Adrenal gland (tissue), 12 donors: ENCODE data around the gene ADRB1. TPM values are rescaled to one million over a fixed set of nuclear protein-coding genes. Genes with fewer than 3 reads are reported as not detected.

ENCODE experiments used
- DNase-seq, 7 donors: peaks; one replicate each; pipeline ENCODE4 v3.0.0-alpha.2; 2019 to 2020
- H3K27ac ChIP-seq, 5 donors: fragments of 200-600 bp; sonication (generic) in 4 of 5; 1 replicate in 3 of 5; 2 replicates in 2 of 5; pipeline versions ENCODE4 v1.5.1 to v1.8.0; 2016 to 2020; ENCODE audit warnings: mild to moderate bottlenecking in 1 of 5
- H3K27me3 ChIP-seq: fragments of 200-600 bp; 2 replicates; pipeline ENCODE4 v1.8.0; 2021
- H3K36me3 ChIP-seq, 2 donors: fragments of 200-600 bp; replicated peaks in 1 of 2; 1 replicate in 1 of 2; 2 replicates in 1 of 2; pipeline versions ENCODE4 v1.5.1 to v1.8.0; 2018 to 2022
- H3K4me1 ChIP-seq, 2 donors: fragments of 200-600 bp; replicated peaks in 1 of 2; 1 replicate in 1 of 2; 2 replicates in 1 of 2; pipeline versions ENCODE4 v1.5.1 to v1.8.0; 2018 to 2021
- H3K4me3 ChIP-seq, 4 donors: fragments of 200-600 bp; sonication (generic) in 3 of 4; one replicate each; pipeline ENCODE4 v1.5.1; 2016 to 2018
- H3K9me3 ChIP-seq, 3 donors: fragments of 200-600 bp; sonication (generic) in 1 of 3; replicated peaks in 1 of 3; 1 replicate in 2 of 3; 2 replicates in 1 of 3; pipeline versions ENCODE4 v1.5.1 to v1.8.0; 2016 to 2021
- POLR2A ChIP-seq, 2 donors: fragments of 450-650 bp; IDR thresholded peaks; one replicate each; pipeline ENCODE4 v1.6.1; 2017; ENCODE audit warnings: antibody characterized with exemption in 2 of 2, mild to moderate bottlenecking in 2 of 2, moderate library complexity in 1 of 2
- WGBS, 4 donors: extraction: QIAGEN DNeasy Blood & Tissue Kit in 2 of 4; methylation state at CpG; one replicate each; pipeline versions ENCODE4 v1.1.5 to v1.1.7; 2013 to 2017; 5-methylcytosine and 5-hydroxymethylcytosine counted together
- intact Hi-C, 2 donors: fragments of 100-400 bp; cut with DNase I; formaldehyde crosslinking; loops; one replicate each; pipeline versions ENCODE4 v1.14.1 to v1.15.0; 2022 to 2023
- polyA plus RNA-seq, 3 donors: library from polyadenylated mRNA; stranded (reverse); fragments of 200-250 nt in 2 of 3; fragments of 350-450 nt in 1 of 3; fragmentation: Illumina TruSeq in 1 of 3; extraction: RNeasy Lipid Tissue Mini Kit (QIAGEN cat#74804) in 1 of 3; gene quantifications; one replicate each; pipeline ENCODE4 v1.2.3, GENCODE V29; 2013 to 2014
- total RNA-seq, 9 donors: library from RNA; depleted of rRNA in 4 of 9; stranded (reverse); fragments of >200 nt in 4 of 9; fragments of 120-200 nt in 1 of 9; fragmentation: NEBNext Ultra II Directional in 1 of 9; extraction: Animal tissue kit (Norgen Biotek cat#: 25700) in 1 of 9; gene quantifications; one replicate each; pipeline versions ENCODE4 v1.1.0 to v1.2.4, GENCODE V29; 2013 to 2023
- TF ChIP-seq, protein P1 (sequence below), 6 experiments: fragments of 450-650 bp in 4 of 6; fragments of 200-600 bp in 2 of 6; sonication (generic) in 1 of 6; IDR thresholded peaks; 1 replicate in 5 of 6; 2 replicates in 1 of 6; pipeline versions ENCODE4 v1.5.1 to v1.8.0; 2016 to 2021; ENCODE audit warnings: antibody characterized with exemption in 6 of 6, mild to moderate bottlenecking in 2 of 6, moderate library complexity in 1 of 6
- donor health status: healthy with polysubstance abuse.
- donor health status: Bipolar disorder and iron deficiency.
- donor health status: DM: yes; HTN: yes; CAD: no.
- donor health status: DM: no; HTN: no; CAD: no.
- donor health status: DM: no; HTN: no; CAD: no.
- donor health status: DM: yes; HTN: yes; CAD: no.

The ADRB1 gene
- total and polyA plus RNA-seq, 12 donors: 0.13 to 0.78 (median 0.26) TPM; not detected in 3

DNA sequence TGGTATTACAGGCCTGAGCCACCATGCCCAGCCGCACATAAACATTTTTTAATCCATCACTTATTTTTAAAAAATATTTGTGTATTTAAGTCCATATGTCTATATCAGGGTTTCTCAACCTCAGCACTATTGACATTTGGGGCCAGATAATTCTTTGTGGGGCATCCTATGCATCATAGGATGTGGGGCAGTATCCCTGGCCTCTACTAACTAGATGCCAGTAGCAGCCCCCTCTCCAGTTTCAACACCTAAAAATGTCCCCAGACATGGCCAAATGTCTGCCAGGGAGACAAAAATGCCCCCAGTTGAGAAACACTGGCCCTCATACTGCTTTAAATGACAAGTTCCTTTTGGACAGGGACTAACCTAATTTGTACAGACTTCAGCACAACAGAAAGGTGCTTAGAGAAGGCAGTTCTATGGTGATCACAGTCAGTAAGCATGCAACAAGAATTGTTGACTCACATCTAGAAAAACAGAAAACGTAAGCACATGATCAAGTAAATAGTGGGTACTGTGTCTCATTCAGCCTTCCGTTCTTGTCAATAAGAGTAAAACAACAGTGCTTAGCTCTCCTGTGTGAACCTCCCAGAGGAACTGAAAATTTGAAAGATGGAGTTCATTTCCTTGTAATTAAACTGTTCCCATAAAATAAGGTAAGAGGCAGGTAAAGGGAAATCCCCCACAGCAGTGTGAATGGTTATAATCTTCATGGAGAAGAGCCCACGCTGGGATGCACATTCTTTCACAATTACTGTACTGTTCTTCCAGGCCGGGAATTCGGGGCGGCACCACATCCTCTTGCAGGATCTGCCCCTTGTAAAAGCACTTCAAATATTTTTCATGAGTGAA is 17.3 kb upstream of the ADRB1 start:
- no peaks in the 10 kb centered on the region for H3K9me3 ChIP-seq
- intact Hi-C loops: no loop called here
- DNase-seq: no peak
- TF ChIP-seq POLR2A (IDR thresholded peaks at IDR 0.05): no peak
- TF ChIP-seq, protein P1, sequence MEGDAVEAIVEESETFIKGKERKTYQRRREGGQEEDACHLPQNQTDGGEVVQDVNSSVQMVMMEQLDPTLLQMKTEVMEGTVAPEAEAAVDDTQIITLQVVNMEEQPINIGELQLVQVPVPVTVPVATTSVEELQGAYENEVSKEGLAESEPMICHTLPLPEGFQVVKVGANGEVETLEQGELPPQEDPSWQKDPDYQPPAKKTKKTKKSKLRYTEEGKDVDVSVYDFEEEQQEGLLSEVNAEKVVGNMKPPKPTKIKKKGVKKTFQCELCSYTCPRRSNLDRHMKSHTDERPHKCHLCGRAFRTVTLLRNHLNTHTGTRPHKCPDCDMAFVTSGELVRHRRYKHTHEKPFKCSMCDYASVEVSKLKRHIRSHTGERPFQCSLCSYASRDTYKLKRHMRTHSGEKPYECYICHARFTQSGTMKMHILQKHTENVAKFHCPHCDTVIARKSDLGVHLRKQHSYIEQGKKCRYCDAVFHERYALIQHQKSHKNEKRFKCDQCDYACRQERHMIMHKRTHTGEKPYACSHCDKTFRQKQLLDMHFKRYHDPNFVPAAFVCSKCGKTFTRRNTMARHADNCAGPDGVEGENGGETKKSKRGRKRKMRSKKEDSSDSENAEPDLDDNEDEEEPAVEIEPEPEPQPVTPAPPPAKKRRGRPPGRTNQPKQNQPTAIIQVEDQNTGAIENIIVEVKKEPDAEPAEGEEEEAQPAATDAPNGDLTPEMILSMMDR (IDR thresholded peaks at IDR 0.05): no peak
- H3K36me3 ChIP-seq: no peaks in the 10 kb centered on the region
- no peak overlapping the region for H3K4me3 ChIP-seq
- peaks cover 0 to 6% of the 10 kb centered on the region in 2 donors for H3K4me1 ChIP-seq
- H3K27ac ChIP-seq: no peak overlapping the region
- WGBS, 4 donors: 84 to 88% (median 85%) methylated on average over 7 of the region's 7 CpGs
- no peaks in the 10 kb centered on the region for H3K27me3 ChIP-seq

DNA sequence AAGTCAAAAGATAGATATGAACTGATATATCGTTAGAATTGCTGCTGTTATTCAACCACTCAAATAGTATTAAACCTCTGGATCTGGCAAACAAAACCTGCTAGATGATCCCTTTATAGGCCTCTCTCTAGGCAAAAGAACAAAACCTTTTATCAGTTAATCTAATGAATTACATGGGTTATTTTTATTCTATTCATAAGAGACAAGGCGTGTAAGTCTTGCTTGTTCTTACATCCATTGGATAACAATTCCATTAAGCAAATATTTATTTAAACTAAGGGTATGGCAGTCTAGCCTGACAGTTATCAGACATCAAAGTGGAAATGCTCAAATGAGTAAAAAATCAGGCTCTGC is 16.6 kb upstream of the ADRB1 start:
- Histone ChIP-seq H3K27ac (no peak overlapping the region), H3K36me3 (no peaks in the 10 kb centered on the region), H3K4me3 (no peak overlapping the region), H3K9me3 (no peaks in the 10 kb centered on the region), H3K27me3 (no peaks in the 10 kb centered on the region), H3K4me1 (peaks cover 0 to 6% of the 10 kb centered on the region in 2 donors)
- DNase-seq: no peak
- TF ChIP-seq, protein P1 (IDR thresholded peaks at IDR 0.05): no peak
- 66 to 77% (median 71%) methylated on average over 2 of the region's 2 CpGs for WGBS, 4 donors
- intact Hi-C loops: no loop called here

DNA sequence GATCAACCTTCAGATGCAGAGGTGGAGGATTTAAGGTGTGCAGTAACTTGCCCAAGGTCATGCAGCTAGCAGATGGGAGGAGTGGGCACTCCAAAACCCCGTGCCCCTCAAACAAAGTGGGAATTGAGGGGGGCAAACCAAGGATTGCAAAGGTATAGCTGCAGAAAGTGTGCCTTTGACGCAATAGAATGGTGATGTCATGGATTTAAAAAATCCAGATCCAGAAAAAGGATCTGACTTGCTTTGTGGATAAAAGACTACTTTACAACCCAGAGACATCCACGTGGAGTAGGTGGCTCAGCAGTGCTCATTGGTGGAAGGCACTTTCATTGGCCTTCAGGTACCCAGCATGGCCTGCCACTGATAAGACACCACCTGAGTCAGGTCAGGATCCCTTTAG is 15.7 kb upstream of the ADRB1 start:
- no peaks in the 10 kb centered on the region for H3K36me3 ChIP-seq
- DNase-seq: no peak
- intact Hi-C loops: no loop called here
- no peaks in the 10 kb centered on the region for H3K9me3 ChIP-seq
- WGBS, 4 donors: 43 to 72% (median 71%) methylated on average over 3 of the region's 3 CpGs
- no peak overlapping the region for H3K27ac ChIP-seq
- H3K4me1 ChIP-seq: no peaks in the 10 kb centered on the region
- no peak overlapping the region for H3K4me3 ChIP-seq
- TF ChIP-seq, protein P1 (IDR thresholded peaks at IDR 0.05): no peak
- TF ChIP-seq POLR2A (IDR thresholded peaks at IDR 0.05): no peak
- no peaks in the 10 kb centered on the region for H3K27me3 ChIP-seq

DNA sequence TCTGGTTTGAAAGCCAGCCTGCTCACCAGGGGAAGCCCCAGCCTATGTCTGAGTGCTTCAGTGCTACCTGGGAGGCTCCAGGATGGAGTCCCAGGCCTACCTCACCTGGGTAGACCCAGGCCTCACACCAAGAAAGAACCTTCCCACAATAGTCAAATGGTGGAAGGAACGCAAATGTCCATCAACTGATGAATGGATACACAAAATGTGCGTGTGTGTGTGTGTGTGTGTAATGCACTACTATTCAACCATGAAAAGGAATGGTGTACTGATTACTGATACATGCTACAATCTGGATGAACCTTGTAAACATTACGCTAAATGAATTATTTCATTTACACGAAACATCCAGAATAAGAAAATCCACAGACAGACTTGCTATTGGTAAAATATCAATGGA is 15.2 kb upstream of the ADRB1 start:
- H3K4me1 ChIP-seq: no peaks in the 10 kb centered on the region
- no peak for DNase-seq

More for the DNA sequence above, 15.2 kb upstream of the ADRB1 start:
- WGBS, 4 donors: 87 to 94% (median 88%) methylated on average over 4 of the region's 4 CpGs
- intact Hi-C loops: no loop called here
- Histone ChIP-seq H3K4me3 (no peak overlapping the region), H3K27me3 (no peaks in the 10 kb centered on the region), H3K27ac (no peak overlapping the region), H3K36me3 (no peaks in the 10 kb centered on the region), H3K9me3 (no peaks in the 10 kb centered on the region)
- TF ChIP-seq, protein P1 (IDR thresholded peaks at IDR 0.05): no peak
- no peak for TF ChIP-seq POLR2A (IDR thresholded peaks at IDR 0.05)
